RWPE2 (cell line): ENCODE measurements around the gene ASGR2.

ENCODE experiments used
- ATAC-seq: fragments of 200-7000 bp; cut with Tn5 transposase; 3 replicates; pipeline ENCODE4 v1.9.1; 2021; ENCODE audit warnings: low read depth
- DNase-seq: peaks from one replicate; pipeline ENCODE4 v3.0.0-alpha.2; 2020; ENCODE audit warnings: low spot score
- H3K27ac ChIP-seq: fragments of 450-650 bp; 2 replicates; pipeline ENCODE4 v1.5.1; 2017; ENCODE audit warnings: mild to moderate bottlenecking; ENCODE audit not compliant: poor library complexity, severe bottlenecking
- H3K27me3 ChIP-seq: fragments of 250-450 bp; sonication (Bioruptor Pico); 2 replicates; pipeline ENCODE4 v1.5.1; 2021; ENCODE audit warnings: mild to moderate bottlenecking, moderate library complexity; ENCODE audit not compliant: insufficient read depth, poor library complexity, severe bottlenecking
- H3K36me3 ChIP-seq: fragments of 250-450 bp; sonication (Bioruptor Pico); 2 replicates; pipeline ENCODE4 v1.5.1; 2020; ENCODE audit warnings: low read depth, mild to moderate bottlenecking, moderate library complexity
- H3K4me1 ChIP-seq: fragments of 250-450 bp; sonication (Bioruptor Pico); 2 replicates; pipeline ENCODE4 v1.5.1; 2021; ENCODE audit warnings: mild to moderate bottlenecking, moderate library complexity; ENCODE audit not compliant: insufficient read depth, poor library complexity, severe bottlenecking
- H3K4me3 ChIP-seq: fragments of 250-450 bp; sonication (Bioruptor Pico); 2 replicates; pipeline ENCODE4 v1.5.1; 2021; ENCODE audit warnings: mild to moderate bottlenecking, moderate library complexity; ENCODE audit not compliant: severe bottlenecking
- H3K9me3 ChIP-seq: fragments of 250-450 bp; sonication (Bioruptor Pico); 2 replicates; pipeline ENCODE4 v1.5.1; 2021; ENCODE audit warnings: mild to moderate bottlenecking, moderate library complexity; ENCODE audit not compliant: severe bottlenecking
- CTCF ChIP-seq: fragments of 450-650 bp; IDR thresholded peaks from one replicate; pipeline ENCODE4 v1.5.1; 2017; ENCODE audit warnings: mild to moderate bottlenecking, moderate library complexity; ENCODE audit not compliant: poor library complexity, severe bottlenecking

ASGR2 gene

GRCh38 chr17:7144213-7144612 is 29.6 kb upstream of the ASGR2 start:
- no peaks in the 10 kb centered on the region for H3K36me3 ChIP-seq
- H3K27ac ChIP-seq: no peak overlapping the region
- DNase-seq (no peak), ATAC-seq (no peak)
- H3K4me1 ChIP-seq: no peaks in the 10 kb centered on the region
- TF ChIP-seq CTCF: no peak
- H3K27me3 ChIP-seq: no peaks in the 10 kb centered on the region
- no peak overlapping the region for H3K4me3 ChIP-seq
- H3K9me3 ChIP-seq: no peaks in the 10 kb centered on the region

DNA sequence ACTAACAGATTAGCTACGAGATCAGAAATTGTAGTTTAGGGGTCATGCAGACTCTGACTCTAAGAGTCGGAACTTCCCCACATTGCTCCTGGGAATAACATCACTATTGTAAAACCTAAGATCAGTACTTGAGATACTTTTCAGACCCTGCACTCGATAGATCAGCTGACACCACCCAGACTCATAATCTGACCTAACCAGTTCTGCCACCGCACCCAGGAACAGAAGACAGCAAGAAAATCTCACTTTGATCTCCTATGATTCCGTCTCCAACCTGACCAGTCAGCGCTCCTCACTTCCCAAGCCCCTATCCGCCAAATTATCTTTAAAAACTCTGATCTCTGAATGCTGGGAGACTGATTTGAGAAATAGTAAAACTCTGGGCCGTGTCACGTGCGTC is 27.2 kb upstream of the ASGR2 start:
- Histone ChIP-seq H3K36me3 (no peaks in the 10 kb centered on the region), H3K27me3 (no peaks in the 10 kb centered on the region), H3K4me3 (no peak overlapping the region), H3K9me3 (no peaks in the 10 kb centered on the region), H3K27ac (no peak overlapping the region), H3K4me1 (no peaks in the 10 kb centered on the region)
- peak; percentile 42; the same call in 2 of the 3 replicates for ATAC-seq
- DNase-seq: no peak
- TF ChIP-seq CTCF: no peak

DNA sequence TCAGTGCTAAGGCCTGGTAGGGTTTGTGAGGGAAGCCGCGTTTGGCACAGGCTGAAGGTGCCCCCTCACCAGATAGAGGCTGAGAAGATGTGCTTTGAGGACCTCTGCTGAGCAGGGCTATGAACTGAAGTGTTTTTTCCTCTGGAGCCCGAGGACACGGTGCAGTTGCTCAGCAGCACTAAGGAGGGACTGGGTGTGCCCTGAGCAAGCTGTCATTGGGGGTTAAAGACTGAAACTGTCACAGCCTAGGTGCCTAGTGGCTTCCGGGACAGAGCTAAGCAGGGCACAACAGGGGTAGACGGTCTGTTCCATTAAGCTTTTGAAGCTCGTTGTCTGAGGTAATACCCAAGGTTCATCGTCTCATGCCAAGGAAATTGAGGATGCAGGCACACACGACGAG is 24.8 kb upstream of the ASGR2 start:
- Histone ChIP-seq H3K4me1 (no peaks in the 10 kb centered on the region), H3K27me3 (no peaks in the 10 kb centered on the region), H3K9me3 (no peaks in the 10 kb centered on the region), H3K4me3 (no peak overlapping the region), H3K27ac (no peak overlapping the region), H3K36me3 (no peaks in the 10 kb centered on the region)
- TF ChIP-seq CTCF: no peak
- DNase-seq (no peak), ATAC-seq (no peak)

DNA sequence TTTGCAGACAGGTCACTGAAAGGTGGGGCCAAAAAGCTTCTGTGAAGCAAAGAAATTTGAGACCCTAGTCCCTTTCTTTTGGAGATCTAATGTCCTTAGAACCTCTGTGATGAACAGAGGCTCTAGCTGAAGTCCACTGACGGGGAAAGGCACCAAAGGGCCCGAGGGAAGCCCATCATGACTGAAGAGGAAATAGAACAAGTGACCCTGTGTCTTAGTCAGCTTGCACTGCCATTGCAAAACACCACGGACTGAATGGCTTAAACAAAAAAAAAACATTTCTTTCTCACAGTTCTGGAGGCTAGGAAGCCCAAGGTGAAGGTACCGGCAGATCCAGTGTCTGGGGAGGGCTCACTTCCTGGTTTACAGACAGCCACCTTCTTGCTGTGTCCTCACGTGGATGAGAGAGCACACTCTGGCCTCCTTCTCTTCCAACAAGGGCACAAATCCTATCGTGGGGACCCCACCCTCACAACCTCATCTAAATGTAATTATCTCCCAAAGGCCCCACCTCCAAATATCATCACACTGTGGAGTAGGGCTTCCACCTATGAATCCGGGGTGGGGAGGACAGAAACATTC is 24.3 kb upstream of the ASGR2 start:
- no peak for TF ChIP-seq CTCF
- no peaks in the 10 kb centered on the region for H3K27me3 ChIP-seq
- no peaks in the 10 kb centered on the region for H3K4me1 ChIP-seq
- H3K36me3 ChIP-seq: no peaks in the 10 kb centered on the region
- no peaks in the 10 kb centered on the region for H3K9me3 ChIP-seq
- no peak for ATAC-seq
- no peak overlapping the region for H3K27ac ChIP-seq
- DNase-seq: no peak
- H3K4me3 ChIP-seq: no peak overlapping the region

- ATAC-seq: peak; percentile 25; the same call in 1 of the 3 replicates
- no peaks in the 10 kb centered on the region for H3K4me1 ChIP-seq
Measured at GRCh38 chr17:7137171-7137943, 22.7 kb upstream of the ASGR2 start.

More at GRCh38 chr17:7137171-7137943, 22.7 kb upstream of the ASGR2 start:
- TF ChIP-seq CTCF: no peak
- no peak overlapping the region for H3K4me3 ChIP-seq
- no peaks in the 10 kb centered on the region for H3K36me3 ChIP-seq
- no peaks in the 10 kb centered on the region for H3K9me3 ChIP-seq
- H3K27me3 ChIP-seq: no peaks in the 10 kb centered on the region
- DNase-seq: no peak
- no peak overlapping the region for H3K27ac ChIP-seq
